Right cardiac atrium (tissue), 5 donors: ENCODE results near the gene CARD6. TPM values are rescaled to one million over a fixed set of nuclear protein-coding genes. Genes with fewer than 3 reads are reported as not detected.

ENCODE experiments used
- polyA plus RNA-seq: library from polyadenylated mRNA; stranded (reverse); fragments of 200-250 nt; gene quantifications from one replicate; pipeline ENCODE4 v1.2.3, GENCODE V29; 2013
- total RNA-seq, 4 donors: library from RNA; stranded (reverse); fragmentation: NEBNext Ultra II Directional; extraction: Animal tissue kit (Norgen Biotek cat#: 25700); gene quantifications; one replicate each; pipeline ENCODE4 v1.2.1, GENCODE V29; 2021
- donor health status: healthy with polysubstance abuse.
- donor health status: DM: no; HTN: yes; CAD: no.
- donor health status: DM: no; HTN: no; CAD: no.
- donor health status: DM: no; HTN: yes; CAD: no; lungs with severe emphysema.
- donor health status: DM: yes; HTN: yes; CAD: no.

Gene CARD6
- total and polyA plus RNA-seq, 5 donors: 3.8 to 9.6 (median 7.9) TPM

Other genes with a start within 250 kb of the CARD6 start
- gene PTGER4, start 161.5 kb upstream of the CARD6 start, total RNA-seq: 1 to 10 TPM; 3.0 to 4.8 (median 4.1) TPM
- 1.9 TPM for gene PTGER4, start 161.5 kb upstream of the CARD6 start, polyA plus RNA-seq
- gene TTC33, start 85.4 kb upstream of the CARD6 start, total RNA-seq: 10 to 100 TPM; 14.9 to 17.5 (median 16.7) TPM
- 7.2 TPM for gene TTC33, start 85.4 kb upstream of the CARD6 start, polyA plus RNA-seq
- gene PRKAA1, start 43.0 kb upstream of the CARD6 start, total RNA-seq: 10 to 100 TPM; 35.7 to 50.9 (median 43.7) TPM
- gene PRKAA1, start 43.0 kb upstream of the CARD6 start, polyA plus RNA-seq: 16.9 TPM
- 100 to 1,000 TPM; 583 to 782 (median 626) TPM for gene RPL37, start 6.1 kb upstream of the CARD6 start, total RNA-seq
- gene RPL37, start 6.1 kb upstream of the CARD6 start, polyA plus RNA-seq: 849 TPM
- 1,000 to 10,000 TPM in 1 of 4 donors, 100 to 1,000 TPM in 3; 566 to 1,240 (median 707) TPM for gene C7, start 68.1 kb downstream of the CARD6 start, total RNA-seq
- 518 TPM for gene C7, start 68.1 kb downstream of the CARD6 start, polyA plus RNA-seq
- not detected for gene MROH2B, start 230.0 kb downstream of the CARD6 start, total RNA-seq
- gene MROH2B, start 230.0 kb downstream of the CARD6 start, polyA plus RNA-seq: not detected